NCI-H526 treated with DMSO at 0.1 percent for 48 hours (cell line): ENCODE data around the gene SHCBP1L.

ENCODE experiments used
- DNase-seq: peaks from one replicate; lab custom pipeline; 2025; lab: John Stamatoyannopoulos, UW

The SHCBP1L gene

DNA sequence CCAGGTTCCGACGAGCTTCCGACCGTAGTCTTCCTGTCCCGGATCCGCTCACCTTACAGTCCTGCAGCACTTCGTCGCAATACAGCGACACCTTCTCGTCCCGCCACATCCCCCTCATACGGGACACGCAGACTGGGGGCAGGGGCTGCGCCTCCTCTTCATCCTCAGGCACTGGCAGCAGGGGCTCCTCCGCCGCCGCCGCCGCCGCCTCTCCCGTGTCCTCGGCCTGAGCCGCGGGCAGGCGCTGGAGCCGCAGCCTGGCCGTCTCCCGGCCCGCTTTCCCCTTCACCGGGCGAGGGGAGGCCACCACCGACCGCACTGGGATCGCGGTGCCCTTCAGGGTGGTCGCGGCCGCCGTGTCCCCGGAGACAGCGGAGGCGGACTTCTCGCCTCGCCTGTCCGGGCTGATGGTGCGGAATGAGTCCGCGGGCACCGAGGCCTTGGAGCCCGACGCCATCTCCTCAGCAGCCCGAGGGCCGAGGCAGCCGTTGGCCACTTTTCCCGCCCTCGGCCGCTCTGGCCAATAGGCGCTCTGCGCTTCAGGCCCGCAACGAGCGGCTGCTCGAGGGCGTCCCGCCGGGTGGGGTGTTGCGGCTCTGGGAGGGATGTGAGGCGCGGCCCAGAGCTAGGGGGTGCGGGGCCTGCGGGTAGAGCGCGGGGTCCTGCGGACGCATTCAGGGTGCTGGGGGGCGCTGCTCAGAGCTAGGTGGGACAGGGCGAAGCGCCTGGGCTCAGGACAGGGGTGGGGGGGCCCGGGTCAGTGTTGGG is at the start of gene SHCBP1L:
TSS of gene SHCBP1L (minus strand) at position 490 of the 768 bp plus-strand sequence. CDS start at position 457, 33 bp downstream.
- no peak for DNase-seq

DNA sequence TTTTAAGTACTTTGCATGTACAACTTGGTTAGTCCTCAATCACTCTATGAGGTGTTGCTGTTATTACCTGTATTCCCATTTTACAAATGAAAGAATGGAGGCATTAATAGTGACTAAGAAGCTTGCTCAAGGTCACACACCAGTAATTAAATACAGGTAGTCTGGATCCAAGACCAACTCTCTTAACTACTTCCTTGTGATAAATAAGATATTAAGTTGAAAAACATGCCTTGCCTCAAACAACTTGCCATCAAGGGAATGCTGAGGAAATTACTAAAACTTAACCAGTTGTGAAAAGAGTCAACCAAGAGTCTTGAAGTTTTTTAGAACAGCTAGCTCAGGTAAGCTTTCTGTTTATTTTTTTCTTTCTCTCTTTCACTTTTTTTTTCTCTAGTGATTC is 49.3 kb upstream of the SHCBP1L start:
- DNase-seq: no peak

DNA sequence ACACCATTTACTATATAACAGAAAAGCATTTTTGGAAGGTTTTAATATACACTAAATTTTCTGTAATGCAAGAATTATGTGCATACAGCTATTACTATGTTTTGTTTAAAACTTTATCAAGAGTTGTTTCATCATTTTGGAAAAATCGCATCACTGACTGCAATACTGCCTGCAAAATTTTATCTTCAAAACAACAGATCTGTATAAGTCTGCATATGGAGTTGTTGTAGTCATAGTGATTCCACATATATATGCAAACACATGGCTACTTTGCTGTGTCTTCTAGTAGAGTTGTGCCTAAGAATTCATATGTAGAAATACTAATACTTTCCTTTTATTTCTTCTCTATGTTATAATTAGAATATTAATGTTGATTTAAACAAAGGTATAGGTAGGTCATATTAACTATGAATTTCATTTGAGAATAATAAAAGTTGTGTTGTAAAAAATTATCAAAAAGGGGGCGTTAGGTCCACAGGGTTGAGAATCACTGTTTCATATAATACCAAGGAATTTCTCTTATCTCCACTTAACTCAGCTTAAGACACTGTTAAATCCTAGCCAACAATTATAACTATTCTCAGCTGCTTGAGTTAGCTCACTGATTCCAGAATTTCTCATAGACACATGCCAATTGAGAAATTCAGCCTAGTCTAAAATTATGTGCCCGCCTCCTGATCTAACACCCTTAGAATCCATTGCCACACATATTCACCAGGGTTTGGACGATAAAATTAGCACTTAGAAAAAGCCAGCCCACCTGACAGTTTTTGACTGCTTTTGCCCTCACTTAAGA is 47.4 kb upstream of the SHCBP1L start:
- no peak for DNase-seq

DNA sequence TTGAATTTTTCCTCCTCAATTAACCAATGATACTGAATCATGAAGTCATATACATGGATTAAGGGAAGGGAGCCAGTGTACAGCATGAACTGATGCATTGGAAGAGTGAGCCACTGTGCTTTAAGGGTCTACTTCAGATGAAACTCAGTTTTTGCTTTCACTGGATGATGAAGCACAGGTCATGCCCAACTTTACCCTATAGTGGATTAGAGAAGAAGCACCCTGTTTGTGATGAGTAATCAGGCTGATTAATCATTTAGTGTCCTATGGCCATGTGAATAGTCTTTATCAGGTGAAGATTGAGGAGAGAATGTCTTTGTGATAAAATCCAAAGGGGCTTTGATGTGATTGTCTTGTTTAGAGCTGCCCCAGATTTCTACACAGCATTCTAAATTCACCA is 45.5 kb upstream of the SHCBP1L start:
- no peak for DNase-seq

DNA sequence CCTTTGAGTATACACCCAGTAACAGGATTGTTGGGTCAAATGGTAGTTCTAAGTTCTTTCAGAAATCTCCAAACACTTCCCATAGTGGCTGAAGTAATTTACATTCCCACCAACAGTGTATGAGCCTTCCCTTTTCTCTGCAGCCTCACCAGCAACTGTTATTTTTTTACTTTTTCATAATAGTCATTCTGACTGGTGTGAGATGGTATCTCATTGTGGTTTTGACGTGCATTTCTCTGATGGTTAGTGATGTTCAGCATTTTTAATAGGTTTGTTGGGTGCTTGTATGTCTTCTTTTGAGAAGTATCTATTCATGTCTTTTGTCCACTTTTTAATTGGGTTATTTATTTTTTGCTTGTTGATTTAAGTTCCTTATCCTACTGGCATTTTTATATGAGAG is 43.9 kb upstream of the SHCBP1L start:
- no peak for DNase-seq

DNA sequence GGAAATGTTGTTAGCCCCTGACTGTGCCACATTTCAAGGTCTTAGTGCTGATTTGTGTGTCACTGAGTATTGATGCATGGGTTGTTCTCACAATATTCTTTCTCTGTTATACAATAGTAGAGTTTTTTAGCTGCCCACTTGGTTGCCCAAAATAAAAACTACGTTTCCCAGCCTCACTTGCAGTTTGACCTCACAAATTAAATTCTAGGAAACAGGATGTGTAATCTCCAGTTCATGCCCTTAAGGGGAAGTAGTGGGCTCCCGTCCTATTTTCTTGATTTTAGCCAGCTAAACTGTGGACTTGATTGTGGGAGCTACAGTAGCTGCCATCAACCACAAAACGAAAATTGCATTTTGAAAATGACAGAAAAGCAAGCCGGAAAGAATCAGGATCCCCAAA is 42.9 kb upstream of the SHCBP1L start:
- no peak for DNase-seq

DNA sequence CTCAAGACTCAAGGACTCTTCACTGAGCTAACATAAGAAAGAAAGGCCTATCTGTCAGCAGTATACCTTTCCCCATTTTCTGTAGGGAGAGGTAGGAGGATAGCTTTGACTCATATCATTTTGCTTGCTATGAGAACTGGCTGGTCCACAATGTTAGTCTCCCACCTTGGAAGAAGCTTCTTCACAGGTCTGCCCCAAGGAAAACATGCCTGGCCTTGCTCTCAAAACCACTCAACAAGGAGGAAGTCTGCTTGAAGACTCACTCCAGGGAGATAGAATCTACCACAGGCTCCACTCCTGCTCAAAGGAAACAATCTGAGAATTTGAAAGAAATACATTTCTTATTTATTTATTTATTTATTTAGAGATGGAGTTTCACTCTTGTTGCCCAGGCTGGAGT is 40.8 kb upstream of the SHCBP1L start:
- DNase-seq: no peak

DNA sequence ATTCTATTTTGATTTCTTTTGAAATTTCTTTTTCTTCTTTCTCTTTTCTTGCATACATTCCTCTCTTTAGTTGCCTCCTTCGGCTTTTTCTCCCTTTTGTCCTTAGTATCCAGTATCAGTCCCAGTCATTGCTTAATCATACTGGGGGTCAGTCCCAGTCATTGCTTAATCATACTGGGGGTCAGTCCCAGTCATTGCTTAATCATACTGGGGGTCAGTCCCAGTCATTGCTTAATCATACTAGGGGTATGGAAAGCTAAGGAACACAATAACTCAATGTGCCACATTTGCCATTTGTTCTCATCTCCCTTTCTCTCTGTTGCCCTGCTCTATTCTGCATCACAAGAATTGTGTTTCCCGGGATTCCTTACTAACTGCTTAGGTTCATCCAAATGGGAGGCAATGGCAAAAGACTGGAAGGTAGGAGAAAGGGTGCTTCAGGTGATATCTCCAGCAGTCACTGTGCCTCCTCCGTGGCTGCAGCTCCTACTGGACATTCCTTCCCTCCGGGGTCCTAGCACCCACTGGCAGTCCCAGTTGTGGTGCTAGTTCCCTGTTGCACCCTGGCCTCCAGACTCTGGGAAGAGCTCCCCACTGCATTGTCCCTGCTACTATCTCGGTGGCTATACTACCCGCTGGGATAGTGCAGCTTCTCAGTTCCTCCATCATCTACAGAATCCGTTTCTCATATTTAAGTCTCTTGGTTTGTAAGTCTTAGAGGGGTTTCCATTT is 37.6 kb upstream of the SHCBP1L start:
- no peak for DNase-seq

DNA sequence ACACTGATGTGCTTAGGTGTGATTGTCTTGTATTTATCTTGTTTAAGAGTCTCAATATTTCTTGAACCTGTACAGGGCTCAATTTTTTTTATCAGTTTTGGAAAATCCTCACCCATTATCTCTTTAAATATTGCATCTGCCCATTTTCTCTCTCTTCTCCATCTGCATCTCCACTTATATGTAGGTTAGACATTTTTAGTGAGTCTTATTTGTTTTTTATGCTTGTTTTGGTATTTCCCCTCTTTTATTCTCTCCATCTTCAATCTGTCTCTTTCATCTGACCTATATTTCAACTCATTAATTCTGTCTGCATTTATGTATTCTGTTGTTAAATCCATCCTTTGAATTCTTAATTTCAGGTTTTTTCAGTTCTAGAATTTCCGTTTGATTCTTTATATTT is 32.9 kb upstream of the SHCBP1L start:
- DNase-seq: no peak

DNA sequence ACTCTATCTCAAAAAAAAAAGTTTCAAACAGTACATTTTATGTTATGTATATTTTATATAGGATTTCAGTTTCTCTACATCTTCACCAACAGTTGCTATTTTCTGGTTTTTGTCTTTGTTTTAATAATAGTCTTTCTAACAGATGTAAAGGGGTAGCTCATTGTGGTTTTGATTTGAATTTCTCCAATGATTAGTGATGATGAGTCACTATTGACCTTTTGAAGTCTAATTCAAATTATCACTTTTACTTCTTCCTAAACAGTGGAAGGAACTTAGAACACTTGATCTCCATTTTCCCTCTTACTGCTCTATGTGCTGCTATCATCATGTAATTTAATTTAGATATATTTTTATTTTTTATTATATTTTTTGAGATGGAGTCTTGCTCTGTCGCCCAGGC is 31.7 kb upstream of the SHCBP1L start:
- DNase-seq: no peak

DNA sequence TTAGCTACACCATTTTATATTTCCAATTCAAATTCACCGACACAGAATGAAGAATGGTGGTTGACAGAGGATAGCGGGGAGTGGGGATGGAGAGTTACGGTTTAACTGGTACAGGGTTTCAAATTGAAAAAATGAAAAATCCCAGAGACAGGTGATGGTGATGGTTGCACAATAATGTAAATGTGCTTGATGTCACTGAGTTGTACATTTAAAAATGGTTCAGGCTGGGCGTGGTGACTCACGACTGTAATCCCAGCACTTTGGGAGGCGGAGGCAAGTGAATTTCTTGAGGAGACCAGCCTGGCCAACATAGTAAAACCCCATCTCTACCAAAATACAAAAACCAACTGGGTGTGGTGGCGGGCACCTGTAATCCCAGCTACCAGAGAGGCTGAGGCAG is 31.2 kb upstream of the SHCBP1L start:
- peak; percentile 63 for DNase-seq

DNA sequence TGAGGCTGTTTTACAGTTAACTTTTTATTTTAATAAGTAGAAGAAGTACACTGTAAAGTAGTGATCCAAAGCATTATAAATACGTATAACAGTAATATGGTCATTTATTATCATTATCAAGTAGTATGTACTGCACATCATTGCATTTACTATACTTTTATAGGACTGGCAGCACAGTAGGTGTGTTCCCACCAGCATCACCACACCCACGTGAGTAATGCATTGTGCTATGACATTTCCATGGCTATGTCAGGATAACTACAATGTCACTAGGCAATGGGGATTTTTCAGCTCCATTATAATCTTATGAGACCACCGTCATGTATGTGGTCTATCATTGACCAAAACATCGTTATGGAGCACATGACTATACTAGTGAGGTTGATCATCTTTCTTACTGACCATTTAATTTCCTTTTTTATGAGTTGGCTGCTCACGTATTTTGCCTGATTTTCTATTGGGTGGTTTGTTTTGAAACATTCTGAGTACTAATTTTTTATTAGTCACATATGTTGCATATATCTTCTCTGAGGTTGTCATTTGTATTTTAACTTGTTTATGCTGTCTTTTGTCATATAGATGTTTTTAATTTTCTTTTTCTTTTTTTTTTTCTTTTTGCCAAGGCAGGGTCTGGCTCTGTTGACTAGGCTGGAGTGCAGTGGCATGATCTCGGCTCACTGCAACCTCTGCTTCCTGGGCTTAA is 25.3 kb upstream of the SHCBP1L start:
- DNase-seq: no peak

DNA sequence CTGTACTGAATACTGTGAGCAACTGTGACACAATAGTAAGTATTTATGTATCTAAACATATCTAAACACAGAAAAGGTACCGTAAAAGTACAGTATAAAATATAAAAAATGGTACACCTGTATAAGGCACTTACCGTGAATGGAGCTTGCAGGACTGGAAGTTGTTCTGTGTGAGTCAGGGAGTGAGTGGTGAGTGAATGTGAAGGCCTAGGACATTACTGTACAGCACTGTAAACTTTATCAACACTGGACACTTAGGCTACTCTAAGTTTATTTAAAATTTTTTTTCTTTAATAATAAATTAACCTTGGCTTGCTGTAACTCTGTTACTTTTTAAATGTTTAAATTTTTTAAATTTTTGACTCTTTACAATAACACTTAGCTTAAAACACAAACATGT is 24.5 kb upstream of the SHCBP1L start:
- no peak for DNase-seq

DNA sequence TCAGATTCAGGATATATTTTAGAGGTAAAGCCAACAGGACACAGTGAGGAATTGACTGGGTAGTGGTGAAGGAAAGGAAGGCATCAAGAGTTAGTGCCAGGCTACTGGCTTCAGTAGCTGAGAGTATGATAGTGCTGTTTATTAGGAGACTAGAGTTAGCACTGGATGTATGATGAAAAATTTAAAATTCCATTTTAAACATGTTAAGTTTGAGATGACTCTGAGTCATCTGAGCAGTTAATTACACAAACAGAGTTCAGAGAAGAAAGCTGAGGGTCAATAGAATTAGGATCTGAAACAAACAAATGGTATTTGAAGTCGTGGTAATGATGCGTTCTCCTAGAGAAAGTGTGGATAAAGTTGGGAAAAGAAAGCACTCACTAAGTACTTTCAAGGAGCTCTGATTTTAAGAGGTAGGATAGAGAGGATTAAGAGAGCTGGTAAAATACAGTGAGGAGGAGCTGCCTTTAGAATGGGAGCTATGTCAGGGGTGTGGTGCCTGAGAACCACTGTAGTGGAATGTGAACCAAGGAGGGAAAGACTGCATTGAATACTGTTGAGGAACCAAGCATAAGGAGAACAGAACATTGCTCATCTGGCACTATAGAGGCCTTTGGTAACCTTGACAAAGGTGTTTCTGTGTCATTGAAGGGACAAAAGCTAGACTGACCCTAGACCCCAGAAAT is 21.7 kb upstream of the SHCBP1L start:
- no peak for DNase-seq

DNA sequence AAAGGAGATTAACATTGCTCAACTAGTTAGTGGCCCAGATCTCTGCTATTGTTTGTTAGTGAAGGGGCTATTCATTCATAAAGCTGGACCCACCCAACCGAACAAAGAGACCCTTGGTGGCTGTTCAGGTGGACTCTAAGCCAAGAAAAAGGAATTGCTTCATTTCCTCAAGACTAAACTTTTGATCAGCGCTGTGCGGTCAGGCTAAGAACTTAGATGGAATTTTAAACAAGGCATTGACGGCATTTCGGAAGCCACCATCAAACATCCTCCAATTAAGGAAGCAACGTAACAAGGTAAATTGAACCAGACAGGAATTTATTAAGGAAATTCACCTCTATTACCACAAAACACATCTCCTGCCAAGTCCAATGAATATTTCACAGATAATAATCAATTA is 19.9 kb upstream of the SHCBP1L start:
- no peak for DNase-seq

DNA sequence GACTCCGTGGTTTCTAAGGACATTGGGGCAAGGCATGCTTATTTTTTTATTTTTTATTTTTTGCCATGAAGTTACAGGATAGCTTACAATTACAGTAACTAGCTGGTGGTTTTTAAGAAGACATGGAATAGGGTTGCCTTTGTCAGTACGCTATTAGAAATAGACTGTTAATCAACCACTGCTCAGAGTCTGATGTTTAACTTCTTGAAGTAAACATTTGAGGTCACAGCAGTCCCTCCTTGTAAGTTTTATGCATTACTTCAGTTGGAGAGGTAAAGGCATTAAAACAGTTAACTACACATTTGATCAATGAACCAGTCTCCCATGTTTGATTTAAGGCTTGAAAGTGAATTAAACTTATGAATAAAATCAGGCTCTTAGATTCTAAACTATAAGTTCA is 19.3 kb upstream of the SHCBP1L start:
- no peak for DNase-seq

DNA sequence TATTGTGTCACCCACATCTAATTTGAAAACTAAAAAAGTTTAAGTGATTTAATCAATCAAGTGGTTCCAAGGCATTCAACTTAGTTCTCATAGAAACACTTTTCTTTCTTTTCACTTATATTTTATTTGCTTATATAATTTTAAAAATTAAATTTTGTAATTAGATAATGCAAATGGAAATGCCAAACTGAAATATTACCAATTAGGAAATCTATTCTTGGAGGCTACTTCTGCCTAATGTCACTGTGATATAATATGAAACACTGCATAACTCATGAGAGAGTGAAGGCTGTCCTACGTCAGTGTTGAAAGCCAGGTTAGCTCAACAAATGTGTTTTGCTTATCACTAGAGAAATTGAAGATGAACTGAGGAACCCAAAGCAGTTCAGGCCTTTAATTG is 18.3 kb upstream of the SHCBP1L start:
- DNase-seq: no peak

DNA sequence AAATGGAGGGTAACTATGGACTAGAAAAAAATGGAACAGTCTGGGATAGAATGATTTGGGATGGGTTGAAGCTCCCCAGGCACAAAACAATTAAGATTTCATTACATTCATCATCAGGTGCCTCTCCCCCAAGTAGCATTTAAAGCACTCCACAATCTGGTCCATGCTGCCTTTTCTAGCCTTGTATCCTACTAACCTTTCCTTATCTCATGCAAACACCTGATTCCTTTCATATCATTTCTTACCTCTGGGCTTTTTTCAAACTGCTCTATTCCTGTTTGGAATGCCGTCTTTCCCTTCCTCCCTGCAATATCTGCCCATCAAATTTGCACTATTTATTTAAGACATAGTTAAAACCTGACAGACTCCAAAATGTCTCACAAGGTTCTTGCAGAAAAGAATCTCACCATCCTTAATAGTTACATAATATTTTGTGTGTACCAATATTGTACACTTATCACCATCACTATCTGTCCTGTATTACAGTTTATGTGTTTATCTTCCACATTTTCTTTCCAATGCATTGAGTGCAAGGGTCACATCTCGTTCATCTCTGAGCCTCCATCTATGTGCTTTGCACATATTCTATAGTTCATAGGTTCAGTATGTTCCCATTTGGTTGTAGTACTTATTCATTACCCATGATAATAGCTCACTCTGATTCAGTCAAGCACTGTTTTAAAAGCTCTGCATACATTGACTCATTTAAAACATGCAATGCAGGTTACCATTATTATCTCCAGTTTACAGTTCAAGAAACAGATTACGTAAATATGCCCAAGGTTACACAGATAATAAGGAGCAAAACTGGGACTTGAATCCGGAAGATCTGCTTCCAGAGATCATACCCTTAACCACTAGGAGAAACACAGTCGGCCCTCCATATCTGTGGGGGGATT is 16.1 kb upstream of the SHCBP1L start:
- DNase-seq: no peak

DNA sequence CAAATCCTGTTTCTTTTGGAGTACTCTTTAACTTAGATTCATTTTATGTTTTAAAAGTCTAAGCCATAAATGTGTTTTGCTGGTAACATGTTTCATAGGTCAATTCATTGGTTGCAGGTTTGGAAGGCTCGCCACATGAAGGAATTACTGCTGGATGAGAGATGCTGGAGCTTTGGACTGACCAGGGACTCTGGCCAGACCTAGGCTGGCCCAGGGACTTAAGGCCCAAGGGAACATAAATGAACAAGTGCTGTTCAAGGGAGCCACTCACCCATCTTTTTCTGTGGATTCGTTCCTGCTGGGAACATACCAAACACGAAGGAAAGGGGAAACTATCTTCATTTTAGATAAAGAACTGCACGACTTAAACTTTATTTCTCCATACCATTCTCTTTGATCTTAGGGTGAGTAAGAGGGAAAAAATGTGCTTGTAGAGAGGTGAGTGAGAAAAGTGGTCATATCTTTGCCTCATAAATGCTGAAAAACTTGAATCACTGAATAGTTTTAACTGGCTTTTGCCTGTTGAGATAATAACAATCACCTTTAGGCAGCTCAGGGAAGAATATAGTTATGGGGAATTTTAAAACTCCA is 15.3 kb upstream of the SHCBP1L start:
- DNase-seq: no peak

DNA sequence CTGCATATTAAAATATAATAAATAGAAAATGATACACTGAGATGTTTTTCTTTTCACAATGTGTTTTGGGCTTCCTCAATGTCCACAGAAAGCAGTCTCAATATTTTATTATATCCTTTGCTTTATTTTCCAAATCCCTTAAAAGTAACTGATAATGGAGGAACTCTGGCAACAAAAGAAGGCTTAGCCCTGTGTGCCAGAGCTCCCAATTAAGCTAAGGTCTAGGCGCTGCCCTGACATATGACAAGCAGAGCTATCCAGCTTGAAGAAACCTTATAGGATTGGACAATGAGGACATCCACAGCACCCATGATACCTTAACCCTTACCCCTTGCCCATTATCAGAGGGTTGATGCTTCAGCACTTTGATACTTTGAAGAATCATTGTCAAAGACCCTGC is 12.9 kb upstream of the SHCBP1L start:
- no peak for DNase-seq
